GM10266 (cell line): ENCODE results near the gene PYY.

Experiments used
- DNase-seq: peaks from one replicate; pipeline ENCODE4 v3.0.0; 2012; ENCODE audit errors: extremely low spot score
- CTCF ChIP-seq: IDR thresholded peaks from 2 replicates; pipeline ENCODE4 v1.5.1; 2012; ENCODE audit warnings: mild to moderate bottlenecking, low read depth; ENCODE audit not compliant: control insufficient read depth, insufficient read depth; ENCODE audit errors: missing control alignments

PYY gene

DNA sequence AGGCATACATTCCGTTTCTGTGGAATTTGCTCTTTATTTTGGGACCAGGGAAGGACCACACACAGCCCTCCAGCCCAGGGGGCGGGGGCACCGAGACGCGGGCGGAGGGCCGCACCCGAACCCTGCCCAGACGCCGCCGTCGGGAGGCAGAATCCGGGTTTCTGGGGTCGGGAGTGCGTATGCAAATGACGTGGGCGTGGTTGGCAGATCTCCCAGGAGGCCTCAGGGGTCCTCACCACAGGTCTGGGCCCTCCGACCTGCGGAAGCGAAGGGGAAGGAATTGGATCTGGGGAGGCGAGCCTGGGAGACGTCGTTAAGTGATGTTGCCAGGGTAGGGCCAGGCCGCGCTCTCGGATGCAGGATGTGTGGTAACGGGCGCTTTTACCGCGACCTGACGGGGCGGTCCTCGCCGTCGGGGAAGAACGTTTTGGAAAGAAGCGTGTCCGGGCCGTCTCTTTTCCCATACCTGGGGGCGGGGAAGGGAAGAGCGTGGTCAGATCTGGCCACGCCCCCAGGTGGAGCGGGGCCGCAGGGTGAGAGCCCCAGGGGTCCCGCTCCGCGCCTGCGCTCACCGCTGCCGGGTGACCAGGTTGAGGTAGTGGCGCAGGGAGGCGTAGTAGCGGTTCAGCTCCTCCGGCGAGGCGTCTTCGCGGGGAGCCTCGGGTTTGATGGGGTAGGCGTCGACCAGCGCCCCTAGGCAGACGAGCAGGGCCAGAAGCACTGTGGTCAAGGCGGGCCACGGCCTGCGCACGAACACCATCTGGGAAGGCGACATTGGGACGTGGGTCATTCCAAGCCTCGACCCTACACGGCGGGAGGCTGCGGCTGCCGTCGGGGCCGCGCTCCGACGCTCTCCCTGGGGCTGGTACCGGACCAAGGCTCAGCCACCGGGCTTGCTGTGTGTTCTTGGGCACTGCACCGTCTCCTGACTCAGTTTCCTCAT lies 745 bp downstream of the PYY start:
- DNase-seq = no peak
- TF ChIP-seq CTCF = no peak

- no peak for DNase-seq
- TF ChIP-seq CTCF = no peak
Observed at GRCh38 chr17:43952351-43952723, 1.4 kb downstream of the PYY start.

- TF ChIP-seq CTCF = no peak
- no peak for DNase-seq
Observed at GRCh38 chr17:43951750-43952149, 2.0 kb downstream of the PYY start.

DNA sequence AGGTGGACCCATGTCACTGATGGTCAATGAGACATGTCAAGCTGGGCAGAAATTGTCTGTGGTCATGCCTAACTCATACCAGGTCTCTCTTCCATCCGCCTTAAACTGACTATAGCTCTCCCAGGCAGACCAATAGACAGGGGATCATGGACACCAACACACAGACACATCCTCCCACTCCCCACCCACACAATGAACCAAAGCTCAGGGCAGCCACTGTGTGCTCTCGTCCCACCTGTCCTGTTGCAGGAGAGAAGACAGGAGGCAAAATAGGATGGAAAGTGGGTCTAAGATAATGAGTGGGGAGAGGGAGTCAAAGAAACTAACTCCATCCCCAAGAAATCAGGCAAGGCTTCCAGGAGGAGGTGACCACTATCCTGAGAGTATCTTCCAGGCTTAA lies 3.2 kb downstream of the PYY start:
- no peak for DNase-seq
- TF ChIP-seq CTCF = no peak

DNA sequence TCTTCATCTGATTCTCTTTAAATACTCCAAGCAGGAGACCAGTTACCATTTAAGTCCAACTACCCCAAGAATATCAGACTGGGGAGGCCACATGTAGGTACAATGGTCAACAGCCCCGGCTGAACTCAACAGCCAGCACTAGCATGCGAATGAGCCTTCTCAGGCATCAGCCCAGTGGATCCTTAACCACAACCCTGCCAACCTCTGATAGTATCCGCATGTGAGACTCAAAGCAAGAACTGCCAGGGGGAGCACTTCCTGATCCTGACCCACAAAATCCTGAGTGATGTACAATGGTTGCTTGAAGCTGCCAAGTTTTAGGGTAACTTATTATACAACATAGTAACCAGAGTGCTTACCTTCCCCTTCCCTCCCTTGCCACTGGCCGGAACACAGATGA lies 4.0 kb downstream of the PYY start:
- no peak for DNase-seq
- TF ChIP-seq CTCF = no peak

DNA sequence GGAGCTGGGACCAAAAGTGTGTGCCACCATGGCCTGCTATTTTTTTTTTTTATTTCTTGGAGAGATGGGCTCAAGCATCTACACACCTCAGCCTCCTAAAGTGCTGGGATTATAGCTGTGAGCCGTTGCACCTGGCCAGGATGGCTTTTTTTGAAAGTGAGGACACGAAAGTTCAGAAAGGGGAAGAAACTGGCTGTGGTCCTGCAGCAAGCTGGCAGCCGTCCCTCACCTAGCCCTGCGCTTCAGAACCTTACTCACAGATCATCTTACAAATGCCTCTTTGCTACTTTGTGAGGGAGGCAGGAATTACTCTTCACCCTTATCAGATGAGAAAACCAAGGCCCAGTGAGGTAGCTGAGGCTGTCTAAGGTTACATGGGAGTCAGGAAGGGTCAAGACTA lies 7.0 kb downstream of the PYY start:
- no peak for TF ChIP-seq CTCF
- DNase-seq = no peak

- no peak for TF ChIP-seq CTCF
- DNase-seq = no peak
Observed at GRCh38 chr17:43945074-43945829, 8.5 kb downstream of the PYY start.
